K562 (cell line): ENCODE results near the gene FIBP. TPM values are rescaled to one million over a fixed set of nuclear protein-coding genes. Genes with fewer than 3 reads are reported as not detected.

Experiments
- ATF1 ChIP-seq, 2 experiments: fragments of 450-650 bp in 1 of 2; IDR thresholded peaks; 2 replicates each; pipeline ENCODE4 v1.6.1; 2016; ENCODE audit warnings: missing compliant biosample characterization in 1 of 2, missing genetic modification characterization in 1 of 2
- EP400 ChIP-seq: fragments of 450-650 bp; IDR thresholded peaks from 2 replicates; pipeline ENCODE4 v1.6.1; 2017; ENCODE audit warnings: antibody characterized with exemption, mild to moderate bottlenecking, moderate library complexity
- ETV5 ChIP-seq: sonication (generic); formaldehyde crosslinking; IDR thresholded peaks from 2 replicates; pipeline ENCODE4 v1.4.0; 2020; ENCODE audit warnings: low read depth, mild to moderate bottlenecking, missing genetic modification reagents
- LARP7 ChIP-seq: fragments of 450-650 bp; IDR thresholded peaks from 2 replicates; pipeline ENCODE4 v1.6.1; 2016
- LCOR ChIP-seq: sonication (generic); formaldehyde crosslinking; IDR thresholded peaks from 2 replicates; pipeline ENCODE4 v1.8.0; 2022; ENCODE audit warnings: mild to moderate bottlenecking, missing genetic modification reagents
- MXD1 ChIP-seq: fragments of 250-450 bp; sonication (Bioruptor Pico); IDR thresholded peaks from 2 replicates; pipeline ENCODE4 v1.8.0; 2021; ENCODE audit warnings: borderline replicate concordance, mild to moderate bottlenecking, moderate library complexity; ENCODE audit not compliant: poor library complexity, severe bottlenecking
- NEUROD1 ChIP-seq: fragments of 150-350 bp; IDR thresholded peaks from 2 replicates; pipeline ENCODE4 v1.6.1; 2014; ENCODE audit warnings: borderline replicate concordance, low read length, low read depth; ENCODE audit not compliant: partially characterized antibody
- POLR2B ChIP-seq: fragments of 450-650 bp; IDR thresholded peaks from 2 replicates; pipeline ENCODE4 v1.6.1; 2018; ENCODE audit warnings: low read depth; ENCODE audit not compliant: partially characterized antibody
- SPI1 ChIP-seq: IDR thresholded peaks from 2 replicates; pipeline ENCODE4 v1.6.1; 2011; ENCODE audit warnings: low read depth, low read length, control low read depth, borderline replicate concordance
- THRB ChIP-seq: fragments of 450-650 bp; formaldehyde crosslinking; conservative IDR thresholded peaks from 2 replicates; pipeline ENCODE4 v1.4.0; 2022; ENCODE audit warnings: mild to moderate bottlenecking, missing genetic modification characterization
- ZBTB33 ChIP-seq: sonication (generic); formaldehyde crosslinking; IDR thresholded peaks from 2 replicates; pipeline ENCODE4 v1.8.1; 2023; ENCODE audit warnings: mild to moderate bottlenecking, missing genetic modification reagents
- ZNF282 ChIP-seq: sonication (generic); formaldehyde crosslinking; IDR thresholded peaks from 2 replicates; pipeline ENCODE4 v1.8.1; 2023; ENCODE audit warnings: missing genetic modification reagents
- ZNF445 ChIP-seq: fragments of 250-450 bp; sonication (Bioruptor Pico); IDR thresholded peaks from 2 replicates; pipeline ENCODE4 v1.4.0; 2020; ENCODE audit warnings: low read depth, mild to moderate bottlenecking, moderate library complexity
- polyA plus RNA-seq, 8 experiments: library from polyadenylated mRNA; depleted of rRNA in 4 of 8; stranded (reverse) in 5 of 8; unstranded in 3 of 8; fragments of >200 nt; fragmentation: Nextera tagmentation in 2 of 8; fragmentation: Illumina TruSeq in 1 of 8; extraction: Ambion mirVana in 2 of 8; extraction: Trizol in 1 of 8; gene quantifications; 2 replicates each; pipeline versions ENCODE4 v1.2.1 to v1.2.3, GENCODE V29; 2011 to 2014; ENCODE audit warnings: inconsistent platforms in 1 of 8, missing spikeins in 1 of 8
- total RNA-seq, 7 experiments: library from RNA; depleted of rRNA in 6 of 7; stranded (reverse); fragments of >200 nt in 6 of 7; fragmentation: Illumina TruSeq in 2 of 7; extraction: Trizol in 2 of 7; gene quantifications; 2 replicates each; pipeline versions ENCODE4 v1.2.1 to v1.2.3, GENCODE V29; 2011 to 2021; ENCODE audit warnings: low replicate concordance in 1 of 7
- TF ChIP-seq, protein P1 (sequence below): fragments of 250-450 bp; sonication (Bioruptor Pico); IDR thresholded peaks from 2 replicates; pipeline ENCODE4 v1.4.0; 2020
- TF ChIP-seq, protein P2 (sequence below): sonication (generic); formaldehyde crosslinking; IDR thresholded peaks from 2 replicates; pipeline ENCODE4 v1.8.0; 2022; ENCODE audit warnings: mild to moderate bottlenecking, low read depth, missing genetic modification reagents

The FIBP gene
- total and polyA plus RNA-seq, 9 of the 15 experiments (the other 6 are each of a cell fraction or from before 2014, with no cell fraction given) = 41.2 to 79.2 (median 48.6) TPM

DNA sequence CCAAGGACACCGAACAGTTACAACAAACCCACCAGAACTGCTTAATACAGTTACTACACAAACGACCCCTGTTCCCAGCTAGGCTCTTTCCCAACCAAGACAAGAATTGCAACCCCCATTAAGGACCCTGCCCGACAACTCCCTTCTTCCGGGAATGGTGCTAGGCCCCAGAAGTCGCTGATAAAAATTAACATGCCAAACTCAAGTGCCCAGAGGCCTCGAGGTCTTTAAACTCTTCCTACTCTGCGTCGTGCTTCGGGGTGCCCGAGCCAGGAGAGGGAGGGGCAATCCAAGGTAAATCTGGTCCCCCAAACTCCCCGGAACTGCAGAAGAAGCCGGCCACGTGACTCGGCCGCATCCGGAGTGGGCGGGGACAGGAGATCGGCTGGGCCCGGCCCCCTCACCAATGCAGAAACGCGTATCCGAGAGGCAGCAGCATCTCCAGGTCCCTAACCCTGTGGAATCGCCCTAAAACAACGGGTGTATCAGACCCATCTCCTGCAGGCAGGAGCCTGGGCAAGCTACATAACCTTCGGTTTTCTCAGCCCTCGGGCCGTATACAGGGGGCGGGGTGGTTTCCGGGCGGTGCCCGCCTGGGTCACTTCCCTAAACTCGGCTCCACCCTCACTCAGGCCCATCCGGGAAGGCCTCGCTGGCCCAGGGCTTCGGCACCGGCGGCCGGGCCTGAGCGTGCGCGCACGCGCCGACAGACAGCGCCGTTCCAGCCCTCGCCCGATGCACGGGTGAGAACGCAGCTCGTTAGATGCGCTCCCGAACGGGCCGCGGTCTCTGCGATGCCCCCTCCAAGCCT, 31.4 kb downstream of the FIBP start (continued):
- TF ChIP-seq, protein P1, sequence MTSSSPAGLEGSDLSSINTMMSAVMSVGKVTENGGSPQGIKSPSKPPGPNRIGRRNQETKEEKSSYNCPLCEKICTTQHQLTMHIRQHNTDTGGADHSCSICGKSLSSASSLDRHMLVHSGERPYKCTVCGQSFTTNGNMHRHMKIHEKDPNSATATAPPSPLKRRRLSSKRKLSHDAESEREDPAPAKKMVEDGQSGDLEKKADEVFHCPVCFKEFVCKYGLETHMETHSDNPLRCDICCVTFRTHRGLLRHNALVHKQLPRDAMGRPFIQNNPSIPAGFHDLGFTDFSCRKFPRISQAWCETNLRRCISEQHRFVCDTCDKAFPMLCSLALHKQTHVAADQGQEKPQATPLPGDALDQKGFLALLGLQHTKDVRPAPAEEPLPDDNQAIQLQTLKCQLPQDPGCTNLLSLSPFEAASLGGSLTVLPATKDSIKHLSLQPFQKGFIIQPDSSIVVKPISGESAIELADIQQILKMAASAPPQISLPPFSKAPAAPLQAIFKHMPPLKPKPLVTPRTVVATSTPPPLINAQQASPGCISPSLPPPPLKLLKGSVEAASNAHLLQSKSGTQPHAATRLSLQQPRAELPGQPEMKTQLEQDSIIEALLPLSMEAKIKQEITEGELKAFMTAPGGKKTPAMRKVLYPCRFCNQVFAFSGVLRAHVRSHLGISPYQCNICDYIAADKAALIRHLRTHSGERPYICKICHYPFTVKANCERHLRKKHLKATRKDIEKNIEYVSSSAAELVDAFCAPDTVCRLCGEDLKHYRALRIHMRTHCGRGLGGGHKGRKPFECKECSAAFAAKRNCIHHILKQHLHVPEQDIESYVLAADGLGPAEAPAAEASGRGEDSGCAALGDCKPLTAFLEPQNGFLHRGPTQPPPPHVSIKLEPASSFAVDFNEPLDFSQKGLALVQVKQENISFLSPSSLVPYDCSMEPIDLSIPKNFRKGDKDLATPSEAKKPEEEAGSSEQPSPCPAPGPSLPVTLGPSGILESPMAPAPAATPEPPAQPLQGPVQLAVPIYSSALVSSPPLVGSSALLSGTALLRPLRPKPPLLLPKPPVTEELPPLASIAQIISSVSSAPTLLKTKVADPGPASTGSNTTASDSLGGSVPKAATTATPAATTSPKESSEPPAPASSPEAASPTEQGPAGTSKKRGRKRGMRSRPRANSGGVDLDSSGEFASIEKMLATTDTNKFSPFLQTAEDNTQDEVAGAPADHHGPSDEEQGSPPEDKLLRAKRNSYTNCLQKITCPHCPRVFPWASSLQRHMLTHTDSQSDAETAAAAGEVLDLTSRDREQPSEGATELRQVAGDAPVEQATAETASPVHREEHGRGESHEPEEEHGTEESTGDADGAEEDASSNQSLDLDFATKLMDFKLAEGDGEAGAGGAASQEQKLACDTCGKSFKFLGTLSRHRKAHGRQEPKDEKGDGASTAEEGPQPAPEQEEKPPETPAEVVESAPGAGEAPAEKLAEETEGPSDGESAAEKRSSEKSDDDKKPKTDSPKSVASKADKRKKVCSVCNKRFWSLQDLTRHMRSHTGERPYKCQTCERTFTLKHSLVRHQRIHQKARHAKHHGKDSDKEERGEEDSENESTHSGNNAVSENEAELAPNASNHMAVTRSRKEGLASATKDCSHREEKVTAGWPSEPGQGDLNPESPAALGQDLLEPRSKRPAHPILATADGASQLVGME (CRISPR knock-in tag) = peak; percentile 34; the same call in 1 of the 2 replicates
- TF ChIP-seq EP400 (peak; percentile 77), ZNF445 (0 out of 2 replicates have a peak, but pooled peaks have one; percentile 48), LCOR (CRISPR knock-in tag) (peak; percentile 36; the same call in 1 of the 2 replicates), ZNF282 (CRISPR knock-in tag) (no peak), NEUROD1 (peak; percentile 5), POLR2B (peak; percentile 58), ETV5 (CRISPR knock-in tag) (peak; percentile 86), LARP7 (no peak), ZBTB33 (peak; percentile 38; the same call in 1 of the 2 replicates), ATF1 (CRISPR knock-in tag; IDR thresholded peaks at IDR 0.05) (no peak), ATF1 (tag; IDR thresholded peaks at IDR 0.05) (0 out of 2 replicates have a peak, but pooled peaks have one; percentile 35), MXD1 (CRISPR knock-in tag) (peak; percentile 41), THRB (CRISPR knock-in tag) (peak; percentile 86), SPI1 (peak; percentile 95)
- TF ChIP-seq, protein P2, sequence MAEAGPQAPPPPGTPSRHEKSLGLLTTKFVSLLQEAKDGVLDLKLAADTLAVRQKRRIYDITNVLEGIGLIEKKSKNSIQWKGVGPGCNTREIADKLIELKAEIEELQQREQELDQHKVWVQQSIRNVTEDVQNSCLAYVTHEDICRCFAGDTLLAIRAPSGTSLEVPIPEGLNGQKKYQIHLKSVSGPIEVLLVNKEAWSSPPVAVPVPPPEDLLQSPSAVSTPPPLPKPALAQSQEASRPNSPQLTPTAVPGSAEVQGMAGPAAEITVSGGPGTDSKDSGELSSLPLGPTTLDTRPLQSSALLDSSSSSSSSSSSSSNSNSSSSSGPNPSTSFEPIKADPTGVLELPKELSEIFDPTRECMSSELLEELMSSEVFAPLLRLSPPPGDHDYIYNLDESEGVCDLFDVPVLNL (CRISPR knock-in tag) = no peak
